Ishikawa (cell line): ENCODE data around the gene CFAP298.

Source experiments
- CEBPB ChIP-seq: IDR thresholded peaks from 2 replicates; pipeline ENCODE4 v1.6.1; 2012
- CREB1 ChIP-seq: IDR thresholded peaks from 2 replicates; pipeline ENCODE4 v1.6.1; 2012; ENCODE audit warnings: low read depth
- EGR1 ChIP-seq: IDR thresholded peaks from 2 replicates; pipeline ENCODE4 v1.6.1; 2012
- EP300 ChIP-seq: IDR thresholded peaks from 2 replicates; pipeline ENCODE4 v1.6.1; 2012; ENCODE audit warnings: borderline replicate concordance
- MAX ChIP-seq: IDR thresholded peaks from 2 replicates; pipeline ENCODE4 v1.6.1; 2012
- NFIC ChIP-seq: IDR thresholded peaks from 2 replicates; pipeline ENCODE4 v1.6.1; 2012
- RAD21 ChIP-seq: IDR thresholded peaks from 2 replicates; pipeline ENCODE4 v1.6.1; 2012; ENCODE audit warnings: low read depth
- REST ChIP-seq: IDR thresholded peaks from 2 replicates; pipeline ENCODE4 v1.6.1; 2012; ENCODE audit warnings: low read depth, mild to moderate bottlenecking
- TAF1 ChIP-seq: IDR thresholded peaks from 2 replicates; pipeline ENCODE4 v1.6.1; 2012; ENCODE audit warnings: low read depth, mild to moderate bottlenecking
- TEAD4 ChIP-seq: IDR thresholded peaks from 2 replicates; pipeline ENCODE4 v1.6.1; 2012
- YY1 ChIP-seq: IDR thresholded peaks from 2 replicates; pipeline ENCODE4 v1.6.1; 2012; ENCODE audit warnings: low read depth
- ZBTB7A ChIP-seq: IDR thresholded peaks from 2 replicates; pipeline ENCODE4 v1.6.1; 2012; ENCODE audit warnings: low read depth

- no peak for TF ChIP-seq REST
- no peak for TF ChIP-seq ZBTB7A
- TF ChIP-seq MAX: no peak
- no peak for TF ChIP-seq YY1
- TF ChIP-seq EGR1: no peak
- no peak for TF ChIP-seq RAD21
- TF ChIP-seq CREB1: no peak
- TF ChIP-seq CEBPB: no peak
- TF ChIP-seq EP300: no peak
- no peak for TF ChIP-seq NFIC
- TF ChIP-seq TAF1: no peak
- no peak for TF ChIP-seq TEAD4
Observed at GRCh38 chr21:32613436-32614043, 1.4 kb upstream of the CFAP298 start.
